NCI-H187 treated with DMSO at 0.1 percent for 48 hours (cell line): ENCODE measurements around the gene LSM3.

ENCODE experiments used
- DNase-seq: peaks from one replicate; lab custom pipeline; 2025; lab: John Stamatoyannopoulos, UW

Gene LSM3

DNA sequence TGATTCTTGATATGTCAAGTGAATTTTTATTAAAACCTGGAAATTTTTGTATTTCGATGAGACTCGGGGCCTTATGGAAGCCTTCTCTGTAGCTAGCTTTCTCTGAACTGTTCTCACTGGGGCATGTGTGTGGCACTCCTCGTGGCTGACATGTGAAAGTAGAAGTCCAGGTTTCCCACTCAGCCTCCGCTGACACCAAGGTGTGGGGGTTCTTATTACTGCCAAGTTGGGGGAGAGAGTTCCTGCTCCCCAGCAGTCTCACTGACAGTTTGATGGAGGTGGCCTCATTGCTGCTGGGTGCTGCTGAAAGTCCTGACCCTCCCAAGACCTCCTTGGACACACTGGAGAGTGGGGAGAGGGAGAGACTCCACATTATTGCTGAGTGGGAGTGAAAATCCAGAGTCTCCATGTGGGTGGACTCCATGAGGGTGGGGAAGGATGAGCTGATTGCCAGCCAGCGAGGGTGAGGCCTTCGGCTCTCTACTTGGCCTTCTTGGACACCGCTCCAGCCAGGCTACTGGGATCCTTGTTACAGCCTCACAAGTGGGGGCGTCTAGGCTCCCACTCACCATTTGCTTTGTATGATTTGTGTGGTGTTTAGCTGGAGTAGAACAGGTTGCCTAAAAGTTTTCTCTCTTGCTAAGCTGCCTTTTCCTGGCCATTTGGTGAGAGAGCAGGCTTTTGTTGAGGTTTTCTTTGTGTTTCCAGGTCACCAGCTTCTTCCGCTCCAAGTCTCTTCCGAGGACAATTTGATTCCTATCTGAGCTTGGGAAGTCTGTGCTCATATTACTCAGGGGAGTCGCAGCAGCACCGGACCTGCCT lies 64.1 kb downstream of the LSM3 start:
- DNase-seq, result no peak

GRCh38 chr3:14243782-14244181 lies 65.2 kb downstream of the LSM3 start:
- no peak for DNase-seq

GRCh38 chr3:14244521-14245247 lies 66.1 kb downstream of the LSM3 start:
- DNase-seq, result no peak

DNA sequence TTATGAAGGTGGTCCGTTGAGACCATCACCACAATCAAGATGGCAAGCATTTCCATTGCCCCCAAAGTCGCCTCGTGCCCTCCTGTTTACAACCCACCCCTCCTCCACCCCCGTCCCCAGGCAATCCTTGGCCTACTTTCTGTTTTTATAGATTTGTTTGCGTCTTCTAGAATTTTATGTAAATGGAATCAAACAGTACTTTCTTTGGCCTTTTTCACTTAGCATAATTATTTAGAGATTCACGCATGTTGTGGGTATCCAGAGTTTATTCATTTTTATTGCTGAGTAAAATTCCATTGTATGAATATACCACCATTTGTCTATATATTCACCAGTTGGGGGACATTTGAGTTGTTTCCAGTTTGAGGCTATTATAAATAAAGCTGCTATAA lies 66.6 kb downstream of the LSM3 start:
- no peak for DNase-seq

DNA sequence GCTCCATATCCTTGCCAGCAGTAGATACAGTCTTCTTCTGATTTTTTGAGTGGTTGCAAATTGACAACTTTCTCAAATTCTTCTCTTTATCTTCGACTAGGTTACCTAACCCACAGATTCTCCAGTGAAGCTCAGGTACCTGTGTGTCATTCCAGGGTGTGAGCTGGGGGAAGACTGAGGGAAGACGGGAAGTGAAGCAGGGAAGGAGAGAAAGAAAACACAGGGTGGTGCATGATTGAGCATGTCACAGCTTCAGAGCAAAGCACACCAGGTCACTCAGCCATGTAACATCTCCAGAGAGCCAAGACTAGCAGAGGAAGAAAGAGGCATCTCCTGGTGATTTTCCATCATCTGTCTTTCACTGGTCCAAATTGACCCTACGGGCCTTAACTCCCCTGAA lies 67.2 kb downstream of the LSM3 start:
- DNase-seq, result no peak

- no peak for DNase-seq
These were observed 67.8 kb downstream of the LSM3 start for GRCh38 chr3:14246414-14246813.

GRCh38 chr3:14248477-14248848 lies 69.8 kb downstream of the LSM3 start:
- DNase-seq, result no peak

DNA sequence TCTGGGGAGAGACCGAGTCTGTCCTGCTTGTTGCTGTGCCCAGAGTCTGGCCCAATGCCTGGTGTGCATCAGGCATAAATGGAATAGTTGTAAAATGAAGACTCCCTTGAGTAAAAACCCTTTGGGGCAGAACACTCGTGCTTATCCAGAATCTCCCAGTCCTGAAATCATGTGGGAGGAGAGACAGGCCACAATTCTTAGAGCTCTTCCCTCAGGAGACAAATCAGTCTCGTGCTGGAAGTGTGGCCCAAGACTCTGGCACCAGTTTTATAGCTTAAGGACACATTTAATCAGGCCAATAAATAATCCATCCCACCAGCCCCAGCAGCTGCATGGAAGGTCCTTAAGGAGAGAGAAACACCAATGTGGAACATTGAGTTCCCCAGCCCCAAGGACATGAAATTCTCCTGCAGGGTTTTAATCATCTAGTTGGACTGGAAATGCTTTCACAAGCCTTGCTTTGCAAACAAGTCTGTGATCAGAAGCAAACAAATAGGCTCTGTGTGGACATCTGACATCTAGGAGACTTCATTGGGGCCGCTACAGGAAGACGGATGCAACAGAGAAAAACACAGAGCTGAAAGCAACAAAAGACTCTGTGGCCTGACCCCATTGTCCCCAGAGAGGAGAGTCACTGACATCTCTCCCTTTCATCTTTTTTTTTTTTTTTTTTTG lies 70.4 kb downstream of the LSM3 start:
- DNase-seq, result no peak
